Stomach (tissue), 4 donors: ENCODE measurements around the gene GALNT18.

Experiments
- POLR2A ChIP-seq, 4 donors: fragments of 450-650 bp; IDR thresholded peaks; one replicate each; pipeline ENCODE4 v1.6.1; 2016; ENCODE audit warnings: antibody characterized with exemption in 4 of 4, control low read depth in 2 of 4, mild to moderate bottlenecking in 1 of 4, moderate library complexity in 1 of 4
- TF ChIP-seq, protein P1 (sequence below), 7 experiments: fragments of 450-650 bp in 4 of 7; fragments of 200-600 bp in 3 of 7; sonication (generic) in 3 of 7; IDR thresholded peaks; one replicate each; pipeline ENCODE4 v1.5.1; 2016 to 2019; ENCODE audit warnings: antibody characterized with exemption in 7 of 7, control low read depth in 2 of 7, mild to moderate bottlenecking in 1 of 7

DNA sequence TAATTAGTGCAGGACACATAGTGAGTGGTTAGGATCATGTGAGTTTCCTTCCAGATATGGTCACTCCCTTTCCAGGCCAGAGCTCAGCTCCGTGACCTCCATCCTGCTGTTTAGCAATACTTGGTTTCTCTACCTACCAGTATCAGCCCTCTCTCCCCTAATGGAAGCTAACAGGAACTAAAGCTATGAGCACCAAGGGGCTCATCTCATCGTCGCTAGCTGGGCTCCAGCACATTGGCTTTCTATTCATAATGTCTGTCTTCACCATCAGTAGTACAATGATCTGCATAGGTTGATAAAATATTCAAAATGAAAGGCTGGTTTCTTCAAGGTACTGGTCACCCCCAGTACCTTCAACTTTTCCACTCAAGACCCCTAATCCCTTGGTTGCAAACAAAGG is 2.4 kb upstream of the GALNT18 start:
- TF ChIP-seq, protein P1, sequence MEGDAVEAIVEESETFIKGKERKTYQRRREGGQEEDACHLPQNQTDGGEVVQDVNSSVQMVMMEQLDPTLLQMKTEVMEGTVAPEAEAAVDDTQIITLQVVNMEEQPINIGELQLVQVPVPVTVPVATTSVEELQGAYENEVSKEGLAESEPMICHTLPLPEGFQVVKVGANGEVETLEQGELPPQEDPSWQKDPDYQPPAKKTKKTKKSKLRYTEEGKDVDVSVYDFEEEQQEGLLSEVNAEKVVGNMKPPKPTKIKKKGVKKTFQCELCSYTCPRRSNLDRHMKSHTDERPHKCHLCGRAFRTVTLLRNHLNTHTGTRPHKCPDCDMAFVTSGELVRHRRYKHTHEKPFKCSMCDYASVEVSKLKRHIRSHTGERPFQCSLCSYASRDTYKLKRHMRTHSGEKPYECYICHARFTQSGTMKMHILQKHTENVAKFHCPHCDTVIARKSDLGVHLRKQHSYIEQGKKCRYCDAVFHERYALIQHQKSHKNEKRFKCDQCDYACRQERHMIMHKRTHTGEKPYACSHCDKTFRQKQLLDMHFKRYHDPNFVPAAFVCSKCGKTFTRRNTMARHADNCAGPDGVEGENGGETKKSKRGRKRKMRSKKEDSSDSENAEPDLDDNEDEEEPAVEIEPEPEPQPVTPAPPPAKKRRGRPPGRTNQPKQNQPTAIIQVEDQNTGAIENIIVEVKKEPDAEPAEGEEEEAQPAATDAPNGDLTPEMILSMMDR (IDR thresholded peaks at IDR 0.05) = no peak
- TF ChIP-seq POLR2A (IDR thresholded peaks at IDR 0.05) = no peak
